Right atrium auricular region (tissue), 2 donors: ENCODE measurements around the gene RCHY1. TPM values are rescaled to one million over a fixed set of nuclear protein-coding genes. Genes with fewer than 3 reads are reported as not detected.
A peak's percentile ranks its signal among the peaks of the same experiment; 100 is the strongest.

Source experiments
- DNase-seq: peaks from one replicate; pipeline ENCODE4 v3.0.0-alpha.2; 2019; ENCODE audit warnings: low spot score
- H3K27ac ChIP-seq, 2 donors: fragments of 200-600 bp; sonication (generic); 1 replicate in 1 of 2; 2 replicates in 1 of 2; pipeline ENCODE4 v1.5.1; 2016 to 2019
- H3K27me3 ChIP-seq, 2 donors: fragments of 200-600 bp; sonication (generic); one replicate each; pipeline versions ENCODE4 v1.5.1 to v1.6.0; 2017 to 2019
- H3K36me3 ChIP-seq: fragments of 200-600 bp; sonication (generic); one replicate; pipeline ENCODE4 v1.5.1; 2016
- H3K4me1 ChIP-seq, 2 donors: fragments of 200-600 bp; sonication (generic); one replicate each; pipeline versions ENCODE4 v1.5.1 to v1.6.0; 2017 to 2019
- H3K4me3 ChIP-seq, 2 donors: fragments of 200-600 bp; sonication (generic); 1 replicate in 1 of 2; 2 replicates in 1 of 2; pipeline ENCODE4 v1.5.1; 2017 to 2019; ENCODE audit warnings: mild to moderate bottlenecking in 1 of 2, moderate library complexity in 1 of 2
- H3K9me3 ChIP-seq, 2 donors: fragments of 200-600 bp; sonication (generic); one replicate each; pipeline ENCODE4 v1.5.1; 2019
- total RNA-seq, 2 donors: library from RNA; depleted of rRNA; stranded (reverse); fragments of >200 nt; gene quantifications; one replicate each; pipeline ENCODE4 v1.1.0, GENCODE V29; 2016
- TF ChIP-seq, protein P1 (sequence below), 2 donors: fragments of 200-600 bp; sonication (generic); IDR thresholded peaks; one replicate each; pipeline ENCODE4 v1.5.1; 2019; ENCODE audit warnings: antibody characterized with exemption in 2 of 2

The RCHY1 gene
- total RNA-seq, 2 donors from 2014 or later = 28.6 to 36.3 TPM

DNA sequence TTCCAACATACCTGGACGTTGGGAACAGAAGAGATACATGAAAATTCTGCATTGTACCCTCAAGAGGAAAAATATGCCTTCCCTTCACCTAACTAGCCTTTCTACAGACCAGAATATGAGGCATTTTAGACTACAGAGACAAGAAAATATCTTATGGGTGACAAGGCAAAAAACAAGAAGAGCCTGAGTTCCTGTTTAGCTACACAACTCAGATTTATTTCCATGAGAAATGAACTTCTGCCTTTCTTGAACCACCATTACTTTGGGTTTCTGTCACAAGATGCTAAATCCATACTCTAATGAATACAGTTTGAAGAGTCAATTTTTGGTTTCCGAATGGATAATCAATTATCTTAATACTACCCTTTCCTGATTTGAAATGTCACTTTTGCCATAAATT, 18.7 kb downstream of the RCHY1 start:
- Histone ChIP-seq H3K27ac (no peak overlapping the region), H3K36me3 (peaks cover 42% of the 10 kb centered on the region), H3K27me3 (no peaks in the 10 kb centered on the region), H3K4me1 (peaks cover 0 to 8% of the 10 kb centered on the region in 2 donors), H3K9me3 (no peaks in the 10 kb centered on the region), H3K4me3 (no peak overlapping the region)
- TF ChIP-seq, protein P1, sequence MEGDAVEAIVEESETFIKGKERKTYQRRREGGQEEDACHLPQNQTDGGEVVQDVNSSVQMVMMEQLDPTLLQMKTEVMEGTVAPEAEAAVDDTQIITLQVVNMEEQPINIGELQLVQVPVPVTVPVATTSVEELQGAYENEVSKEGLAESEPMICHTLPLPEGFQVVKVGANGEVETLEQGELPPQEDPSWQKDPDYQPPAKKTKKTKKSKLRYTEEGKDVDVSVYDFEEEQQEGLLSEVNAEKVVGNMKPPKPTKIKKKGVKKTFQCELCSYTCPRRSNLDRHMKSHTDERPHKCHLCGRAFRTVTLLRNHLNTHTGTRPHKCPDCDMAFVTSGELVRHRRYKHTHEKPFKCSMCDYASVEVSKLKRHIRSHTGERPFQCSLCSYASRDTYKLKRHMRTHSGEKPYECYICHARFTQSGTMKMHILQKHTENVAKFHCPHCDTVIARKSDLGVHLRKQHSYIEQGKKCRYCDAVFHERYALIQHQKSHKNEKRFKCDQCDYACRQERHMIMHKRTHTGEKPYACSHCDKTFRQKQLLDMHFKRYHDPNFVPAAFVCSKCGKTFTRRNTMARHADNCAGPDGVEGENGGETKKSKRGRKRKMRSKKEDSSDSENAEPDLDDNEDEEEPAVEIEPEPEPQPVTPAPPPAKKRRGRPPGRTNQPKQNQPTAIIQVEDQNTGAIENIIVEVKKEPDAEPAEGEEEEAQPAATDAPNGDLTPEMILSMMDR (IDR thresholded peaks at IDR 0.05) = no peak
- no peak for DNase-seq

DNA sequence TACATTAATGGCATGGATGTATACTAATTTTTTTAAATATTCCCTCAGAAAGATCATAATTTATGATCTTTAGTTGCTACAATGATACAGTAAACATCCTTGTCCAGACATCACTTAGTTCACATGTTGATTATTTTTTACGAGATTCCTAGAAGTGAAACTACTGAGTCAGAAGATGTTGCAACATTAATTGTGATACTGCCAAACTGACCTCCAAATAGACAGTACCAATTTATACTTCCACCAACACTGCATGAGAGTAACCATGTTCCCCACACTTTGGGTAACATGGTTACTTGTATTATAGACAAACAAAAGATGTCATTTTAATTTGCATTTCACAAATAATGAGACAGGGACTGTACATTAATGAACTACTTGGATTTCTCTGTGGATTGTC, 19.6 kb downstream of the RCHY1 start:
- TF ChIP-seq, protein P1 (IDR thresholded peaks at IDR 0.05) = no peak
- Histone ChIP-seq H3K4me1 (peaks cover 0 to 8% of the 10 kb centered on the region in 2 donors), H3K9me3 (no peaks in the 10 kb centered on the region), H3K27ac (no peak overlapping the region), H3K36me3 (peaks cover 50% of the 10 kb centered on the region), H3K4me3 (no peak overlapping the region), H3K27me3 (no peaks in the 10 kb centered on the region)
- no peak for DNase-seq

DNA sequence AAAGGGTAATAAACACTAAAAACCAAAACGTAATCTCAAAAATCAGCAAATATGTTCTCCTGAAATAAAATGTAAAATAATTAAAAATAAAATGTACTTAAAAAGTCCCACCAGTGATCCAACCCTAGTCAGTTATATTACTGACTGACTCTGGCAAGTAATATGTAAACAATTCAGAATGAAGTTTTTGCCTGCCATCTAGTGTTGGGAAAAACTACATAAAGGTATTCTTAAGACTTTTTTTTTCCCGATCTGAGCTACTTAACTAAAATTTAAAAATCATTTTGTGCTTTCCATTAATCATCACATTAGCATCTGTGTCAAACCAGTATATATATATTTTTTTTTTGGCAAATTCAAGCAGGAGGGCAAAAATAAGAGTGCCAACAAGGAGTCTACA, 24.0 kb downstream of the RCHY1 start:
- no peaks in the 10 kb centered on the region for H3K9me3 ChIP-seq
- H3K27ac ChIP-seq = no peak overlapping the region
- peaks cover 60% of the 10 kb centered on the region for H3K36me3 ChIP-seq
- no peak for DNase-seq
- no peak overlapping the region for H3K4me3 ChIP-seq
- TF ChIP-seq, protein P1 (IDR thresholded peaks at IDR 0.05) = peak in 1 of 2 donors; percentile 46
- peaks cover 0 to 8% of the 10 kb centered on the region in 2 donors for H3K4me1 ChIP-seq
- no peaks in the 10 kb centered on the region for H3K27me3 ChIP-seq

DNA sequence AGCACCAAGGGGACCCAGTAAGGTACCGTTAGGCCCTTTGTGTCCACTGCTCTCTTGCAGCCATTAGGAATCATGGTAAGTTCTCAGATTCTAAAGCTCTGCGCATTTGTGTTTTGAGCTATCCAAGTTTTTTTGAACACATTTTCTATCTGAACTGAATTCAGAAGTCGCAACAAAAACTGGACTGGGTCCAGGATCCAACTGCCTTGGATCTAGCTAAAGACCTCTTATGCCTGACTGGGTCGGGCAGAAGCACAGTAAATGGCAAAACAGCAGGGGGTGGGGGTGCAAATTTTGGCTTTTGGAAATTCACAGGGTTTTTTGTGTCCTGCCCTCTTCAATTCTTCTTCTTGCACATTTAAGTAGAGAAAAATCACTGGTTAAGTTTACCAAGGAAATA, 30.0 kb downstream of the RCHY1 start:
- no peaks in the 10 kb centered on the region for H3K4me1 ChIP-seq
- no peak overlapping the region for H3K27ac ChIP-seq
- no peaks in the 10 kb centered on the region for H3K9me3 ChIP-seq
- peaks cover 57% of the 10 kb centered on the region for H3K36me3 ChIP-seq
- no peak for DNase-seq
- TF ChIP-seq, protein P1 (IDR thresholded peaks at IDR 0.05) = no peak
- H3K4me3 ChIP-seq = no peak overlapping the region
- no peaks in the 10 kb centered on the region for H3K27me3 ChIP-seq

DNA sequence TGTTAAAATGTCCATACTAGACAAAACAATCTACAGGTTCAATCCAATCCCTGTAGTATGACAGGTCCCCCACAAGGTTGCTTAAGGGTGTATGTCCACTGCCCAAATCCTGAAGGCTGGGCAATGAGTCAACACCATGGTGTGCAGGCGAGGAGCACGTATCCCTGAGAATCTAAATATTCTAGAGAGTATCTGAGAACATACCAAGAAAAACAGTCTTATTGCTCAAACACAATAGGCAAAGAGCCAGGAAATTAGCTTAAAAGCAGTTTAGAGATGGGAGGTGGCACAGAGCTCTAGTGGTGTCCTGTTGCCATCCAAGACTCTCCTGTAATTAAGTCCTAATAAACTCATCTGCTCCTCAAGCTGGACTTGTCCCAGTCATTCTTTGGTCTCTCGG, 37.0 kb downstream of the RCHY1 start:
- no peaks in the 10 kb centered on the region for H3K4me1 ChIP-seq
- no peak for DNase-seq
- peaks cover 15% of the 10 kb centered on the region for H3K36me3 ChIP-seq
- H3K9me3 ChIP-seq = no peaks in the 10 kb centered on the region
- no peaks in the 10 kb centered on the region for H3K27me3 ChIP-seq
- TF ChIP-seq, protein P1 (IDR thresholded peaks at IDR 0.05) = no peak
- H3K4me3 ChIP-seq = no peak overlapping the region
- H3K27ac ChIP-seq = no peak overlapping the region

DNA sequence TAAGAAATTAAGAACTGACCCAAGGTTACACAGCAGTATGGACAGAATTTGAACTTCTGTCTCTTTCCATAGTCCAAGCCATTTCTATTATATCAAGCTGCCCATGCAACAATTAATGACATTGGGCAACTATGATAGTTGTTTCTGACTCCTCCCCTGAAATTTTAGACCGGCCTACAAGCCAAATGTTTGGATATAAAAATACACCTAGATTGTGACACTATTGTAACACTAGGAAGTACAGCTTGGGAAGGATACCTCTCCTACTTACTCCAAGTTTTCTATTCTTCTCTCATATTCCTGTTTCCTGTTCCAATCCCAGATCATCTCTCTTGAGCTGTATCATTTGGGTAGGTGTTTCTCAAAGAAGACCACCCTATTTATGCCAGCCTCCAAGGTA, 43.5 kb downstream of the RCHY1 start:
- Histone ChIP-seq H3K4me1 (no peaks in the 10 kb centered on the region), H3K27me3 (no peaks in the 10 kb centered on the region), H3K4me3 (no peak overlapping the region), H3K27ac (no peak overlapping the region), H3K9me3 (no peaks in the 10 kb centered on the region), H3K36me3 (no peaks in the 10 kb centered on the region)
- DNase-seq = no peak
- TF ChIP-seq, protein P1 (IDR thresholded peaks at IDR 0.05) = no peak
